Measurements from ENCODE around the gene FXYD5.
"Not testable (repeated sequence)": the region's sequence is repeated elsewhere in the genome, so short reads cannot be mapped to it uniquely, and the experiment has no call there.

FXYD5 gene

GRCh38 chr19:35150445-35150844 is 4.1 kb upstream of the FXYD5 start:
- DNase-seq (ENCODE audit: low spot score): no peak
- in situ Hi-C loops (cut with MboI; ENCODE audit: low sequenced_read_pairs, unreplicated experiment): no loop called here
- TF ChIP-seq CTCF (IDR thresholded peaks at IDR 0.05; ENCODE audit: borderline replicate concordance, control extremely low read depth, extremely low read depth, insufficient read depth, missing control alignments): no peak

- no peak for TF ChIP-seq CTCF (IDR thresholded peaks at IDR 0.05; ENCODE audit: borderline replicate concordance, control extremely low read depth, extremely low read depth, insufficient read depth, missing control alignments)
- DNase-seq (ENCODE audit: low spot score): no peak
- in situ Hi-C loops (cut with MboI; ENCODE audit: low sequenced_read_pairs, unreplicated experiment): no loop called here
Observed at GRCh38 chr19:35151273-35152065, 3.1 kb upstream of the FXYD5 start.

DNA sequence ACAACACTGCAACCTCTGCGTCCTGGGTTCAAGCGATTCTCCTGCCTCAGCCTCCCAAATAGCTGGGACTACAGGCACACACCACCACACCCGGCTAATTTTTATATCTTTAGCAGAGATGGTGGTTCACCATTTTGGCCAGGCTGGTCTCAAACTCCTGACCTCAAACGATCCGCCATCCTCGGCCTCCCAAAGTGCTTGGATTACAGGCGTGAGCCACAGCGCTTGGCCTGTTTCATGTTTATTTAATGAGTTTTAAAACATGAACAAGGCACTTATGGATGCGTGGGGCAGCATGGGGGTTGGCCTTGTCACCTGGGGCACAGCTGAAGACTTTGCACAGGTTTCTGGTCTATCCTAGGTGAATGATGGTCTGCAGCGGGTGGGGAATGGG is 1.4 kb upstream of the FXYD5 start:
- in situ Hi-C loops (cut with MboI; ENCODE audit: low sequenced_read_pairs, unreplicated experiment); DNase-seq (ENCODE audit: low spot score): not testable (repeated sequence)

- peak; percentile 81 for DNase-seq (ENCODE audit: low spot score)
- in situ Hi-C loops (cut with MboI; ENCODE audit: low sequenced_read_pairs, unreplicated experiment): no loop called here
- TF ChIP-seq CTCF (IDR thresholded peaks at IDR 0.05; ENCODE audit: borderline replicate concordance, control extremely low read depth, extremely low read depth, insufficient read depth, missing control alignments): peak; percentile 51
Observed at GRCh38 chr19:35153701-35154524, 622 bp upstream of the FXYD5 start.

DNA sequence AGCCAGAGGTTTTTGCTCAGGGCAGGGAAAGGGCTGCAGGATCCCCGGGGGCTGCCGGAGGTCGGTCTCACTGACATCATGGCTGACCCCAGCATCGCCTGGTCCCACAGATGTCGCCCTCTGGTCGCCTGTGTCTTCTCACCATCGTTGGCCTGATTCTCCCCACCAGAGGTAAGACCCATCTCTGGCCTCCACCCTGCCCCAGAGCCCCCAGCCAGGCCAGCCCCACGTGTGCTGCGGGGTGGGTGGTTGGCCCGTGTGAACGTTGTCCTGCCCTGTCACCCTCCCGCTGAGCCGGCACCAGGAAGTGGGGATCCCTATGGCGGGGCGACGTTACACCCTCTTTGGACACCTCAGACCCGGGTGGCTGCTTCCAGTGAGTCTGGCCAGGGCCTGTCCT is 906 bp downstream of the FXYD5 start:
- DNase-seq (ENCODE audit: low spot score): peak; percentile 71
- TF ChIP-seq CTCF (IDR thresholded peaks at IDR 0.05; ENCODE audit: borderline replicate concordance, control extremely low read depth, extremely low read depth, insufficient read depth, missing control alignments): no peak
- in situ Hi-C loops (cut with MboI; ENCODE audit: low sequenced_read_pairs, unreplicated experiment): no loop called here

- no peak for DNase-seq (ENCODE audit: low spot score)
- in situ Hi-C loops (cut with MboI; ENCODE audit: low sequenced_read_pairs, unreplicated experiment): no loop called here
- no peak for TF ChIP-seq CTCF (IDR thresholded peaks at IDR 0.05; ENCODE audit: borderline replicate concordance, control extremely low read depth, extremely low read depth, insufficient read depth, missing control alignments)
Observed at GRCh38 chr19:35155981-35156672, 1.6 kb downstream of the FXYD5 start.
